Measurements from ENCODE around the gene IL21R.

IL21R gene

DNA sequence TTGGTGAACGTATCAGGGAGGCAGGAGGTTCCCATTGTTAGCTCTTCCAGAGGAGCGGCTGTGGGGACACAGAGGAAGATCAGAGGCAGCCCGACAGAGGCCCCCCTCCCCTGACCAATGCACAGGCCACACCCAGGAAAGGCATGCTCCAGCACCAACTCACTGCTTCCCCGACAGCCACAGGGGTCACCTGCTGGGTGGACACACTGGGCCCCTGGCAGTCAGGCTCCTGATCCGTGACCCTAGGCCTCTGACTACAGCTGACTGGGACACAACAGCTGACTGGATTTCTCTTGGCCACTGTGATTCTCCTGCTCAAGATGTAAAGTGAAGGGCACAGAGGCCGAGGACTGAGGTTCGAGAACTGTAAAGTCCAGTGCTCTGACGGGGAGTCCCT lies 63.5 kb downstream of the IL21R start:
- DNase-seq = no peak

DNA sequence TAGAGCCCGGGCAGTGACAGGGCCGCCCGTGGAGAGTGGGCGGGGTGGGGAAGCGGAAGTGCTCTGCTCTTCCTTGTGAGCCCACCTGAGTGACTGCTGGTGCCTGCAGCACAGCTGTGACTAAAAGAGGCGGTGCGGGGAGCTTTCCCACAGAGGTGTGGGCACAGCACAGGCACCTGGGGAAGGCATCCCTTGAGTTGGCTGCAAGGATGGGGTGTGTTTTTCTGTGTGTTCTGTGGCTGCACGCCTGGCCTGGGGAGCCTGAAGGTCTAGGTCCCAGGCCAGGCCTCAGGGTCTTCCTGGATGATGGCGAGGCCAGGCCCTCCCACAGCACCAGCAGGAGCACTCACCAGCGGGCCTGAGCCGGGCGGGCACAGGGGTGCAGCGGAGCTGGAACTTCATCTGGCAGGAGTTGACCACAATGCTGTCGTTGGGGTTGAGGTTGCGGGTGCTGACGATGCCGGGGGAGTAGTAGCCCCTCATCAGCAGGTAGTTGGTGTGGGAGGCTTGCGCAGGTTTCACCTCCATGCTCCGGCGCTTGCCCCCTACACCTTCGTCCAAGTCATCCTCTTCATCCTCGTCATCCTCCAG lies 67.1 kb downstream of the IL21R start:
- no peak for DNase-seq

- no peak for DNase-seq
These were observed 68.8 kb downstream of the IL21R start for GRCh38 chr16:27470567-27471431.

DNA sequence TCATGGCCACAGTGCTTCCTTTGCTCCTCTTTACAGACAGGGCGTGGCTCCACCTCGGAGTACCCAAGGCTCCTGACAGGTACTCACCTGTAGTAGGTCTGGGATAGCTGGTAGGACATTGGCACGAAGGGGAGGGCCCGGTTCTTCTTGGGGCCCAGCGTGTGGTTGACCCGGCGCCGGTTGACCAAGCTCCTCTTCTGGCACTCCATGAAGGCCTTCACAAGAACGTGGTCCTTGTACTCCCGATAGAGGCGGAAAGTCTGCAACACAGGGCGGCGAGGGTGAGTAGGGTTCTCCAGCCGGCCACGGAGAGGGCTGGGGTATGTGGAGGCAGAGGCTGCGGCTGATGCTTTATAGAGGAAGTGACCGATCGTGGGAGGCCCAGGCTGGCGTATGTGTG lies 69.7 kb downstream of the IL21R start:
- no peak for DNase-seq

- no peak for DNase-seq
These were observed 70.4 kb downstream of the IL21R start for GRCh38 chr16:27472091-27473020.

DNA sequence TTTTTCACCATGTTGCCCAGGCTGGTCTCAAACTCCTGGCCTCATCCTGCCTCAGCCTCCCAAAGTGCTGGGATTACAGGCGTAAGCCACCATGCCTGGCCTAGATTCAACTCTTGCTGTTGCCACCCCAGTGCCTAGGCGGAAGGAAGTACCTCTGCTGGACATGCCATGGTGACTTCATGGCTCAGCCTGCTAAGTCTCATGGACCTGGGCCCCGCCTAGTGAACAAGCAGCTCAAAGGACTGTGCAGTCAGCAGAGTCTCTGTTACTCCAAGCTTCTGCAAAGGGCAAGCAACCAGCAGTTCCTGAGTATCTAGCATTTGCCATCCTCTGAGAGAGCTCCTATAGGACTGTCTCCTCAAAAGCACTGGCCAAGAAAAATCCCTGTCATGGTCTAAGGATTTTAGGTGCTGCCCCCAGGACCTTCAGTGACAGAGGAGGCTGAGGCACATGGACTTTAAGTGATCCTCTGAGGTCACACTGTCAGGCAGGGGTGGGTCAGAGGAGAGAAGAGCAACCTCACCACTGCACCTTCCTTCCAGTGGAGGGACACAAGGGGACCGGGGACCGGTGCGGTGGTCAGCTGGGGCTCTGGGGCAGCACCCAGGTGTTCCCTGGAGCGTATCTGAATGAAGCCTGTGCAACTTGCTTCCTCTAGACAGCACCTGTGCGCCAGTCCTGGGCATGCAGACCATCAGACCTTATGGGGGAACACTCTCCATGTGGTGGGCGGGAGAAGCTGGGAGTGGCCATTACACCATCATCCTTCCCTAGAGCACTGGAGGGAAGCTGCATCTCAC lies 71.3 kb downstream of the IL21R start:
- DNase-seq = no peak

GRCh38 chr16:27474041-27474440 lies 72.1 kb downstream of the IL21R start:
- no peak for DNase-seq

DNA sequence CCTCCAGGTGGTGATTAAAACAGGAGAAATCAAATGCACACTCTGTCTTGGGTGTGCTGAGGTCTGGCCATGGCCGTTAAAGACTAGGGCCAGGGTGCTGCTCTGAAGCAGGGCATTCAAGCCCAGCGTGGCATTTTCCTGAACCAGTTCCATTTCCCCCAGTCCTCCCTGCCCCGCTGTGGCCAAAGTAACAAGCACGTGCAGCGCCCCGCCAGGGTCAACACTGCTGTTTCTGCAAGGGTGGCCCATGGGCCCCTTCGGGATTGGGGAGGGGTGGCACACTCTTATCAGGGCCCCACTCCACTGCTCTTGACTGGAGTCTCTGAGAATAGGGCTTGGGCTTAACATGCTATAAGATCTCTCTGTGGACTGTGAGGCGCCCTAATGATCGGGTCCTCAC lies 72.9 kb downstream of the IL21R start:
- no peak for DNase-seq

GRCh38 chr16:27475561-27475960 lies 73.6 kb downstream of the IL21R start:
- no peak for DNase-seq

DNA sequence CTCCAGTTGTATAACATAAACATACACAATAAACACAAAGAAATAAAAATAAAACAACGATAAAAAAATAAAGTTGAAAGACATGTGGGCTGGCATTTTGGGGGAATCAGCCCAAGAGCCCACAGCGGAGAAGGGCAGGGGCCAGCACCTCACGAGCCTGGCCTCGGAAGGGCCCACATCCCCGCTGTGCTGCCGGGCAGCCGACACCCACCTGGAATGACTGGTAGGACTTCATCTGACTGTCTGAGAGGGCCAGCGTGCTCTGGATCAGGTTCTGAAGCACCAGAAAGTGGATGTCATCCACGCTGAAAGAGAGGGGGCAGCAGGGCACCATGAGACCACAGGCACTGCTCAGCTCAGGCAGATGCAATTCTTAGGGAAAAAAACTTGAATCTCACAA lies 74.3 kb downstream of the IL21R start:
- no peak for DNase-seq

GRCh38 chr16:27480761-27481160 lies 78.8 kb downstream of the IL21R start:
- no peak for DNase-seq

DNA sequence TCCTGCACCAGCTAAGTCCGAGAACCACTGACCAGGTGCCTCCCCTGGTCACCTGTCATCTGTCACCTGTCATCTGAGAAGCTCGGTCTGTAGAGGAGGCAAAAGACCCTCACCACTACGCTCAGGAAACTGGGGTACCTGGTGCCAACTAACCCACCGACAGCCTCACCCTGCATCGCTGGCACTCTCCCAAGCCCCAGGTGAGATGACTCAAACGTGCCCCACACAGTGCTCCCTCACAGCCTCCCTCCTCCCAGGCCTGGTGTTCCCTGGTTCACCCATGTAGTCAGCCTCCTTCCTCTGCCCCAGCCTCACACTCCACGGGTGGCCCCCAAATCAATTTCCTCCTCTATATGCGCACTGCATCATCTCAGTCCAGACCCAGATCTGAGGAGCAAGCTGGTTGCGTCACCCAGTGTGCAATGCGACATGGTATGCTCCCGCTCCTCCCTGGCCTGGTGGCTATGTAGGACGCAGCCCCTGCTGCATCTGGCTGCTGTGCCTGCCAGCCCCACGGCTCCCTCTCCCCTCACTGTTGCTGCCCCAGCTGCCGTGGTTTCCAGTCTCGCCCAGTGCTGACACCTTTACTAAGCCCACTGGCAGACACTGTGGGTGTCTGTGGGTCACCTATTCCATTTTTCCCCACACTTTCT lies 79.4 kb downstream of the IL21R start:
- no peak for DNase-seq

DNA sequence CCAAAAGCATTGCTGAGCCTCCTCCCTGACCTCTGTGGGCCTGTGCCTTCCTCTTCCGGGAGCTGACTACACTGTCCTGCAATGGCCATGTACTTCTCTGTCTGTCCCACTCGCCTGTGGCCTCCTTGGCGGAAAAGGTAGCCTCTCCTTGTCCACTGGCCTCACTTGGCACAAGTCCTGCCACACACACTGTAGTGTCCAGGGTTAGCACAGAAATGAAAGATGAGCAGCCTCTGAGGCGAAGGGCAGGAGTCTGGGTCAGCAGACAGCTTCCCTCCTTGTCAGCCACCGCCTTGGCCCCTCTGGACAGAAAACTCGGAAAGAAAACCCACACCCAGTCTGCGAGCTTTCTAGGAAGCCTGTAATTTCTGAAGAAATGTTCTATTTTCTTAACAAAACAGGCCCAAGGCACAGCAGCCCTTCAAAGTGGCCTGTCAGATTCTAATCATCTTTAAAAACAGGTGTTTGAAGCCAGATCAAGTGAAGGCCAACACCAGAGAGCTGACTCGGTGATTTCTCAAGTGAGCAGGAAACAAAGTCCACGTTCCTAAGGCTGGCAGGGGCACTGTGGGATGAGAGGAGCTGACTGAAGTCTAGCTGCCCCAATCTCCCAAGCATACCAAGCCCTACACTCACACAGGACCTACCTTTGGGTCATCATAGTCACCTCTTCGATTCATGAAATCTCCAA lies 80.6 kb downstream of the IL21R start:
- no peak for DNase-seq

GRCh38 chr16:27483088-27483437 lies 81.1 kb downstream of the IL21R start:
- no peak for DNase-seq

DNA sequence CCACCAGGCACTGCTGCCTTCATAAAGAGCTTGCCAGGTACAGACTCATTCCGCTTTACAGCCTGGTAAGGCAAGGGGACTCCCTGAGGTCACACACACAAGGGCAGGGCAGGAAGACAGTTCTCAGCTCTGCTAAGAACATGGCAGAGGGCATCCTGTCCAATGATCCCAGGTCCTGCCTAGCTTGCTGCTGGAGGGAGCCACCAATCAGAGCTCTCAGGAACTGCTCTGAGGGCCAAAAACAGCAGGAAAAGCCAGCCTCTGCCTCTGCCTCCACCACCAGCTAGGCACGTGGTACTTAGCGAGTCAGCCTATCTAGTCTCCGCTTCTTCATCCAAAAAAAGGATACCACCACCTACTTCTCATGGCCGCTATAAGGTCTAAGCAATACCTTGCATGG lies 81.7 kb downstream of the IL21R start:
- no peak for DNase-seq

DNA sequence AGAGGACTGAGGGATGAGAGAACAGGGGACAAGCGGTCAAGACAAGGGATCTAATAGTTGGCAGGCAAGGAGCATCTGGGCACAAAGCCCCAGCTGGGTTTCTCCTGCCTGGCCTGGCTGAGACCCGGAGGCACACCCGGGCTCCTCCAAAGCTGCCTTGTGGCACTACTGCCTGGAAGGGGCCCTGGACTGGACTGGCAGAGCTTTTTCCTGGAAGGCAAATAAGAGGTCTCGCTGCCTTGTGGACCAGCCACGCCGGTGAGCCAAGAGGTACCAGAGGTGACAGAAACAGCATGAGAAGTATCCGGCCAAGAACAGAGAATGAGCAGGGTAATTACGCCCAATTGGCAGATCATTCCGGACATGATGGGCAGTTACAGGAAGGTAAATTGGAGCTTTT lies 83.2 kb downstream of the IL21R start:
- DNase-seq = no peak

- DNase-seq = no peak
These were observed 83.8 kb downstream of the IL21R start for GRCh38 chr16:27485811-27486210.

DNA sequence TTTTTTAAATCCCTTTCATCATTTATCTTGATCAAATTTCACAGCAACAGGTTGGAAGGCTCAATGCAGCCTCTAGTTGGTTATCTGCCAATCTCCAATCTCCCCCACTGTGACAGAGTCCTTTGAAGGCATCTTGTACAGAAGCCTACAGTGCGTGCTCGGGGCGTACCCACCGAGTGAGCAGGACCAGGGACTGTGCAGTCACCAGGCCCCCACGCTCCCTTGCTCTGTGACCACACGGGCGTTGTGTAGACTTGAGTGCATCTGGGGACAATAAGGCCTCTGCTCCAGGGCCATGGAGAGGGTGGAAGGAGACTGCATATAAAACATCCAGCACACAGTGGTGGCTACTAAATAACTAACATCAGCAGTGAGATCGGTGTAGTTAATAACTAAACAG lies 84.4 kb downstream of the IL21R start:
- DNase-seq = no peak

GRCh38 chr16:27486760-27487159 lies 84.8 kb downstream of the IL21R start:
- no peak for DNase-seq

DNA sequence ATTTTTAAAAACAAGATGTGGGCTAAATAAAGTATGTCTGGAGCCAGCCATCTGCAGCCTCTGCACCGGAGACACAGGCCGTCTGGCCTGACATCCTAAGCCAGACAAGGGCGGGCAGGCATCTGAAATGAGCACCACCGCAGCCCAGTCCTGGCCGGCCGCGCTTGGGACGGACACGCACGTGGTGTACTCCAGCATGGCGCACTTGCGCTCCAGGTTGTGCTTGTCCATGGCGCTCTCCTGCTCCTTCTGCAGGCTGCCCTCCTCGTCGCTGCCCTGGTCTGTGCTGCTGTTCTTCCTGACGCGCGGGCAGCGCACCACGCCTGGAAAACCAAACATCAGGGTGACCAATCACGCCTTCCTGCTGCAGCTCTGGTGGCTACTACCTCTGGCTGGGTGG lies 87.4 kb downstream of the IL21R start:
- DNase-seq = no peak

- no peak for DNase-seq
These were observed 87.9 kb downstream of the IL21R start for GRCh38 chr16:27489906-27490305.
